ENCODE measurements around the gene CADPS2. TPM values are rescaled to one million over a fixed set of nuclear protein-coding genes. Genes with fewer than 3 reads are reported as not detected.

Gene CADPS2
- total and polyA plus RNA-seq, 2 donors (not counting 1 experiment from before 2014, with no cell fraction given) = not detected

DNA sequence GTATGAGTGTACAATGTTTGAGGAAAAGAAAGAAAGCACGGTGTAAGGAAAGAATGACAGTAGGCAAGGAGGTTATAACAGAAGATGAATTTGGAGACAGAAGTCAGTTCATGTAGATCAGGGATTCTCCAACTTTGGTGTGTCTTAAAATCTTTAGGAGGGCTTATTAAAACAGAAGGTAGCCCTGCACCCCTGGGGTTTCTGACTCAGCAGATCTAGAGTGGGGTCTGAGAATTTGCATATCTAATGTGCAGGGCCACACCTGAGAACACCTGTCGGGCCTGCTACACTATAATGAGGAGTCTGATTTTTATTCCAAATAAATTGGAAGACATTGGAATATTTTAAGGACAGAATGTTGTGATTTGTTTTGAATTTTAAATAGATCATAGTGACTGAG is 307.9 kb downstream of the CADPS2 start:
- H3K4me1 Mint-ChIP-seq = no peaks in the 10 kb centered on the region
- H3K9me3 ChIP-seq (ENCODE audit: control extremely low read depth in 1 of 3, control insufficient read depth in 2 of 3, insufficient read depth in 1 of 3, low read length in 2 of 3) = no peaks in the 10 kb centered on the region
- intact Hi-C loops (cut with micrococcal nuclease) = no loop called here
- H3K4me2 ChIP-seq (replicated peaks; ENCODE audit: low read depth, low read length, poor library complexity, severe bottlenecking) = no peak overlapping the region
- no peak overlapping the region for H3K4me3 Mint-ChIP-seq
- no peak overlapping the region for H3K9ac ChIP-seq (ENCODE audit: low read length)
- no peak overlapping the region for H2AFZ ChIP-seq (ENCODE audit: insufficient read depth, low read depth, low read length, poor library complexity, severe bottlenecking)
- H3K27ac ChIP-seq (ENCODE audit: low read length in 2 of 2) = no peak overlapping the region
- H3K4me3 ChIP-seq (ENCODE audit: control extremely low read depth in 1 of 5, extremely low read depth in 1 of 5, insufficient read depth in 1 of 5, low read depth in 2 of 5, low read length in 4 of 5) = no peak overlapping the region
- H3K36me3 ChIP-seq (replicated peaks in 1 of 2; ENCODE audit: control extremely low read depth in 1 of 2, control insufficient read depth in 1 of 2, extremely low read depth in 1 of 2, insufficient read depth in 2 of 2, low read length in 1 of 2) = no peaks in the 10 kb centered on the region
- 83% methylated on average over 2 of the region's 2 CpGs for WGBS (ENCODE audit: insufficient coverage)
- H3K27ac Mint-ChIP-seq = no peak overlapping the region
- no peaks in the 10 kb centered on the region for H3K4me1 ChIP-seq (ENCODE audit: control insufficient read depth in 2 of 2, insufficient read depth in 2 of 2, low read length in 2 of 2)
- ChIA-PET CTCF (no interaction called here), POLR2A (no interaction called here)
- no peaks in the 10 kb centered on the region for H3K27me3 Mint-ChIP-seq
- ATAC-seq (ENCODE audit: low read depth) (no peak), DNase-seq (no peak)
- H3K9me3 Mint-ChIP-seq (ENCODE audit: insufficient read depth) = no peaks in the 10 kb centered on the region
- no peaks in the 10 kb centered on the region for H3K27me3 ChIP-seq (replicated peaks in 1 of 4; ENCODE audit: control extremely low read depth in 1 of 4, control insufficient read depth in 3 of 4, insufficient read depth in 4 of 4, low read length in 3 of 4)
- no peak for TF ChIP-seq EZH2 (IDR thresholded peaks at IDR 0.05; ENCODE audit: borderline replicate concordance, insufficient read depth, low read depth, low read length, poor library complexity, severe bottlenecking)
- TF ChIP-seq CTCF (IDR thresholded peaks at IDR 0.05) = no peak
- no peaks in the 10 kb centered on the region for H3K79me2 ChIP-seq (ENCODE audit: control insufficient read depth, insufficient read depth, low read length)
- no peaks in the 10 kb centered on the region for H4K20me1 ChIP-seq (ENCODE audit: control insufficient read depth, insufficient read depth, low read length, poor library complexity, severe bottlenecking)

- Histone ChIP-seq H3K27ac (ENCODE audit: low read length in 2 of 2) (no peak overlapping the region), H3K9me3 (ENCODE audit: control extremely low read depth in 1 of 3, control insufficient read depth in 2 of 3, insufficient read depth in 1 of 3, low read length in 2 of 3) (no peaks in the 10 kb centered on the region), H3K36me3 (replicated peaks in 1 of 2; ENCODE audit: control extremely low read depth in 1 of 2, control insufficient read depth in 1 of 2, extremely low read depth in 1 of 2, insufficient read depth in 2 of 2, low read length in 1 of 2) (no peaks in the 10 kb centered on the region), H3K4me3 (ENCODE audit: control extremely low read depth in 1 of 5, extremely low read depth in 1 of 5, insufficient read depth in 1 of 5, low read depth in 2 of 5, low read length in 4 of 5) (no peak overlapping the region), H3K4me1 (ENCODE audit: control insufficient read depth in 2 of 2, insufficient read depth in 2 of 2, low read length in 2 of 2) (no peaks in the 10 kb centered on the region), H3K27me3 (replicated peaks in 1 of 4; ENCODE audit: control extremely low read depth in 1 of 4, control insufficient read depth in 3 of 4, insufficient read depth in 4 of 4, low read length in 3 of 4) (no peaks in the 10 kb centered on the region), H3K9ac (ENCODE audit: low read length) (no peak overlapping the region), H2AFZ (ENCODE audit: insufficient read depth, low read depth, low read length, poor library complexity, severe bottlenecking) (no peak overlapping the region), H3K79me2 (ENCODE audit: control insufficient read depth, insufficient read depth, low read length) (no peaks in the 10 kb centered on the region), H4K20me1 (ENCODE audit: control insufficient read depth, insufficient read depth, low read length, poor library complexity, severe bottlenecking) (no peaks in the 10 kb centered on the region), H3K4me2 (replicated peaks; ENCODE audit: low read depth, low read length, poor library complexity, severe bottlenecking) (no peak overlapping the region)
- CTCF ChIA-PET = no interaction called here
- no peaks in the 10 kb centered on the region for H3K27me3 Mint-ChIP-seq
- no peak for TF ChIP-seq EZH2 (IDR thresholded peaks at IDR 0.05; ENCODE audit: borderline replicate concordance, insufficient read depth, low read depth, low read length, poor library complexity, severe bottlenecking)
- TF ChIP-seq CTCF (IDR thresholded peaks at IDR 0.05) = no peak
- H3K4me1 Mint-ChIP-seq = no peaks in the 10 kb centered on the region
- no CpG with 5 or more reads among the region's 4 CpGs for WGBS (ENCODE audit: insufficient coverage)
- no peak overlapping the region for H3K4me3 Mint-ChIP-seq
- H3K27ac Mint-ChIP-seq = no peak overlapping the region
- no peak for DNase-seq
- intact Hi-C loops (cut with micrococcal nuclease) = no loop called here
- no peaks in the 10 kb centered on the region for H3K9me3 Mint-ChIP-seq (ENCODE audit: insufficient read depth)
- POLR2A ChIA-PET = no interaction called here
- no peak for ATAC-seq (ENCODE audit: low read depth)
Measured at GRCh38 chr7:122577449-122578003, 308.7 kb downstream of the CADPS2 start.
